Gastrocnemius medialis (tissue), 4 donors: ENCODE data around the gene YJU2. TPM values are rescaled to one million over a fixed set of nuclear protein-coding genes. Genes with fewer than 3 reads are reported as not detected.

Experiments used
- ATAC-seq, 2 donors: fragments of 150-250 bp; one replicate each; pipeline ENCODE4 v1.9.1; 2016
- DNase-seq, 2 donors: peaks; one replicate each; pipeline ENCODE4 v3.0.0-alpha.2; 2019
- H3K27ac ChIP-seq, 4 donors: fragments of 200-600 bp; sonication (generic); 1 replicate in 1 of 4; 2 replicates in 3 of 4; pipeline ENCODE4 v1.5.1; 2016 to 2018; ENCODE audit warnings: mild to moderate bottlenecking in 2 of 4, moderate library complexity in 1 of 4
- H3K27me3 ChIP-seq, 3 donors: fragments of 200-600 bp; sonication (generic) in 2 of 3; 1 replicate in 1 of 3; 2 replicates in 2 of 3; pipeline versions ENCODE4 v1.5.1 to v1.6.0; 2016 to 2019; ENCODE audit warnings: mild to moderate bottlenecking in 1 of 3, moderate library complexity in 1 of 3
- H3K36me3 ChIP-seq, 2 donors: fragments of 200-600 bp; sonication (generic) in 1 of 2; one replicate each; pipeline ENCODE4 v1.5.1; 2017 to 2018
- H3K4me1 ChIP-seq, 2 donors: fragments of 200-600 bp; sonication (generic) in 1 of 2; one replicate each; pipeline ENCODE4 v1.5.1; 2016 to 2017; ENCODE audit warnings: mild to moderate bottlenecking in 2 of 2
- H3K4me3 ChIP-seq, 4 donors: fragments of 200-600 bp; sonication (generic) in 3 of 4; 1 replicate in 1 of 4; 2 replicates in 3 of 4; pipeline ENCODE4 v1.5.1; 2016 to 2019; ENCODE audit warnings: mild to moderate bottlenecking in 2 of 4
- H3K9me3 ChIP-seq, 3 donors: fragments of 200-600 bp; sonication (generic) in 2 of 3; 1 replicate in 1 of 3; 2 replicates in 2 of 3; pipeline ENCODE4 v1.5.1; 2016 to 2019
- CTCF ChIP-seq, 5 experiments: fragments of 450-650 bp in 3 of 5; fragments of 200-600 bp in 2 of 5; sonication (generic) in 2 of 5; IDR thresholded peaks in 4 of 5; conservative IDR thresholded peaks in 1 of 5; 1 replicate in 4 of 5; 2 replicates in 1 of 5; pipeline ENCODE4 v1.5.1; 2016 to 2019; ENCODE audit warnings: antibody characterized with exemption in 5 of 5, mild to moderate bottlenecking in 3 of 5, moderate library complexity in 3 of 5
- POLR2A ChIP-seq, 2 donors: fragments of 450-650 bp; IDR thresholded peaks; one replicate each; pipeline ENCODE4 v1.6.1; 2017; ENCODE audit warnings: antibody characterized with exemption in 2 of 2, mild to moderate bottlenecking in 2 of 2, moderate library complexity in 2 of 2
- in situ Hi-C, 4 donors: fragments of 200-750 bp; cut with MboI; loops; one replicate each; pipeline versions ENCODE4 v1.15.0 to v1.8.0; 2017; ENCODE audit warnings: low sequenced_read_pairs in 4 of 4
- intact Hi-C: fragments of 100-400 bp; cut with DNase I; formaldehyde crosslinking; loops from one replicate; pipeline ENCODE4 v1.15.1; 2023; ENCODE audit warnings: low total_unique reads
- total RNA-seq, 4 donors: library from RNA; depleted of rRNA; stranded (reverse); fragments of >200 nt; gene quantifications; one replicate each; pipeline versions ENCODE4 v1.1.0 to v1.2.3, GENCODE V29; 2016

YJU2 gene
- total RNA-seq, 4 donors from 2014 or later: 13.5 to 37.8 (median 19.9) TPM

DNA sequence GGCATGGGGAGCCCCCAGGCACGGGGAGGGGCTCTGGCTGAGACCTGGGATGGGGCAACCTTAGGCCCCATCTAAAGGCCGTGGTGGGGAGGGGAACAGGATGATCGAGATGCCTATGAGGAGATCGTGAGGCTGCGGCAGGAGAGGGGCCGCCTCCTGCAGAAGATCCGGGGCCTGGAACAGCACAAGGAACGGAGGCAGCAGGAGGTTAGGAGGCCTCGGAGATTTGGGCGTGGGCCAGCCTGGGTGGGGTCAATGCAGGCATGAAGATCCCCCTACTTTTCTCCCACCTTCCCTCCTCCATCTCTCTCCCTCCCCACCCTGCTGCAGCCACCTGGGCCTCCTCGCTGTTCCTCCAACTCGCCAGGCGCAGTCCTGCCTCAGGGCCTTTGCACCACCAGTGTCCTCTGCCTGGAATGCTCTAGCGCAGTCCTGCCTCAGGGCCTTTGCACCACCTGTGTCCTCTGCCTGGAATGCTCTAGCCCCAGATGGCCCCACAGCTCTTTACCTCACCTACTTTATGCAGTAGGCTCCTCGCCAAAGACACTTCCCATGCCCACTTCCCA lies 36.6 kb upstream of the YJU2 start:
- Histone ChIP-seq H3K4me3 (no peak overlapping the region), H3K4me1 (no peaks in the 10 kb centered on the region), H3K36me3 (no peaks in the 10 kb centered on the region), H3K9me3 (no peaks in the 10 kb centered on the region), H3K27ac (no peak overlapping the region), H3K27me3 (peaks cover 0 to 8% (median 0%) of the 10 kb centered on the region in 3 donors)
- intact Hi-C loops (no loop called here), in situ Hi-C loops (no loop called here)
- DNase-seq (no peak), ATAC-seq (no peak)
- TF ChIP-seq POLR2A (IDR thresholded peaks at IDR 0.05) (no peak), CTCF (IDR thresholded peaks at IDR 0.05 in 4 of 5, conservative IDR thresholded peaks at IDR 0.05 in 1 of 5) (no peak)

DNA sequence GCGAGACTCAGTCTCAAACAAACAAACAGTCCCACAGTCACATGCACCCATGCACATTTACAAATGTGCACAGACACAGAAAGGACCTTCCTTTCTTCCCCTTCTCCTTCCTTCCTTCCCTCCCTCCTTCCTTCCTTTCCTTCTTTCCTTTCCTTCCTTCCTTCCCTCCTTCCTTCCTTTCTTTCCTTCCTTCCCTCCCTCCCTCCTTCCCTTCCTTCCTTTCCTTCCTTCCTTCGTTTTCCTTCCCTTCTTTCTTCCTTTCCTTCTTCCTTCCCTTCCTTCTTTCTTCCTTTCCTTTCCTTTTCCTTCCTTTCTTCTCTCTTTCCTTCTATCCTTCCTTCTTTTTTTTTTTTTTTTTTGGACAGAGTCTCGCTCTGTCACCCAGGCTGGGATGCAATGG lies 33.8 kb upstream of the YJU2 start:
- intact Hi-C loops (no loop called here), in situ Hi-C loops (no loop called here)
- no peaks in the 10 kb centered on the region for H3K9me3 ChIP-seq
- H3K27ac ChIP-seq: no peak overlapping the region
- DNase-seq: no peak
- no peak overlapping the region for H3K4me3 ChIP-seq
- H3K4me1 ChIP-seq: no peaks in the 10 kb centered on the region
- no peak for TF ChIP-seq POLR2A (IDR thresholded peaks at IDR 0.05)
- no peak for TF ChIP-seq CTCF (IDR thresholded peaks at IDR 0.05 in 4 of 5, conservative IDR thresholded peaks at IDR 0.05 in 1 of 5)
- no peaks in the 10 kb centered on the region for H3K36me3 ChIP-seq
- ATAC-seq: no peak
- H3K27me3 ChIP-seq: peaks cover 0 to 8% (median 0%) of the 10 kb centered on the region in 3 donors

- ATAC-seq (no peak), DNase-seq (no peak)
- H3K27ac ChIP-seq: no peak overlapping the region
- no peak overlapping the region for H3K4me3 ChIP-seq
- in situ Hi-C loops (no loop called here), intact Hi-C loops (no loop called here)
- peaks cover 0 to 4% (median 0%) of the 10 kb centered on the region in 3 donors for H3K27me3 ChIP-seq
- no peak for TF ChIP-seq POLR2A (IDR thresholded peaks at IDR 0.05)
- no peak for TF ChIP-seq CTCF (IDR thresholded peaks at IDR 0.05 in 4 of 5, conservative IDR thresholded peaks at IDR 0.05 in 1 of 5)
- H3K9me3 ChIP-seq: no peaks in the 10 kb centered on the region
- H3K4me1 ChIP-seq: no peaks in the 10 kb centered on the region
- no peaks in the 10 kb centered on the region for H3K36me3 ChIP-seq
These were observed 31.1 kb upstream of the YJU2 start for GRCh38 chr19:4215807-4216206.

GRCh38 chr19:4216846-4217245 lies 30.0 kb upstream of the YJU2 start:
- Histone ChIP-seq H3K4me3 (no peak overlapping the region), H3K9me3 (no peaks in the 10 kb centered on the region), H3K27ac (no peak overlapping the region), H3K4me1 (no peaks in the 10 kb centered on the region), H3K36me3 (no peaks in the 10 kb centered on the region), H3K27me3 (peaks cover 0 to 4% (median 0%) of the 10 kb centered on the region in 3 donors)
- in situ Hi-C loops: no loop called here
- no peak for TF ChIP-seq POLR2A (IDR thresholded peaks at IDR 0.05)
- TF ChIP-seq CTCF (IDR thresholded peaks at IDR 0.05 in 4 of 5, conservative IDR thresholded peaks at IDR 0.05 in 1 of 5): no peak
- DNase-seq (no peak), ATAC-seq (no peak)
- intact Hi-C loops: no loop called here
